Ascending aorta (tissue), 2 donors: ENCODE results near the gene FIG4. TPM values are rescaled to one million over a fixed set of nuclear protein-coding genes. Genes with fewer than 3 reads are reported as not detected.

Experiments
- DNase-seq, 2 donors: peaks; one replicate each; pipeline ENCODE4 v3.0.0-alpha.2; 2019; ENCODE audit warnings: low spot score in 2 of 2
- H3K27ac ChIP-seq, 2 donors: fragments of 200-600 bp; sonication (generic); one replicate each; pipeline ENCODE4 v1.5.1; 2016 to 2017; ENCODE audit warnings: mild to moderate bottlenecking in 1 of 2
- H3K27me3 ChIP-seq: fragments of 200-600 bp; sonication (generic); one replicate; pipeline ENCODE4 v1.5.1; 2017
- H3K36me3 ChIP-seq, 2 donors: fragments of 200-600 bp; sonication (generic); one replicate each; pipeline ENCODE4 v1.5.1; 2016
- H3K4me1 ChIP-seq, 2 donors: fragments of 200-600 bp; sonication (generic); one replicate each; pipeline ENCODE4 v1.5.1; 2016 to 2017; ENCODE audit warnings: mild to moderate bottlenecking in 1 of 2
- H3K4me3 ChIP-seq, 2 donors: fragments of 200-600 bp; sonication (generic); one replicate each; pipeline ENCODE4 v1.5.1; 2016 to 2017; ENCODE audit warnings: mild to moderate bottlenecking in 1 of 2
- H3K9me3 ChIP-seq, 2 donors: fragments of 200-600 bp; sonication (generic); one replicate each; pipeline ENCODE4 v1.5.1; 2016
- CTCF ChIP-seq, 3 experiments: fragments of 200-600 bp in 2 of 3; fragments of 450-650 bp in 1 of 3; sonication (generic) in 2 of 3; IDR thresholded peaks; one replicate each; pipeline ENCODE4 v1.5.1; 2016 to 2019; ENCODE audit warnings: antibody characterized with exemption in 3 of 3, mild to moderate bottlenecking in 1 of 3, moderate library complexity in 1 of 3
- intact Hi-C: fragments of 100-400 bp; cut with DNase I; formaldehyde crosslinking; loops from one replicate; pipeline ENCODE4 v1.15.1; 2023
- total RNA-seq: library from RNA; depleted of rRNA; stranded (reverse); fragments of >200 nt; gene quantifications from one replicate; pipeline ENCODE4 v1.1.0, GENCODE V29; 2016

Gene FIG4
- total RNA-seq, 1 donor from 2014 or later = 27.9 TPM

- H3K4me3 ChIP-seq = no peak overlapping the region
- intact Hi-C loops = no loop called here
- no peaks in the 10 kb centered on the region for H3K27me3 ChIP-seq
- no peaks in the 10 kb centered on the region for H3K36me3 ChIP-seq
- H3K27ac ChIP-seq = no peak overlapping the region
- no peaks in the 10 kb centered on the region for H3K9me3 ChIP-seq
- no peak for DNase-seq
- no peaks in the 10 kb centered on the region for H3K4me1 ChIP-seq
- no peak for TF ChIP-seq CTCF (IDR thresholded peaks at IDR 0.05)
Observed at GRCh38 chr6:109808837-109809236, 117.7 kb downstream of the FIG4 start.

- no peaks in the 10 kb centered on the region for H3K4me1 ChIP-seq
- H3K4me3 ChIP-seq = no peak overlapping the region
- H3K36me3 ChIP-seq = peaks cover 5 to 9% of the 10 kb centered on the region in 2 donors
- intact Hi-C loops = no loop called here
- H3K27me3 ChIP-seq = no peaks in the 10 kb centered on the region
- no peak overlapping the region for H3K27ac ChIP-seq
- H3K9me3 ChIP-seq = no peaks in the 10 kb centered on the region
- DNase-seq = no peak
- no peak for TF ChIP-seq CTCF (IDR thresholded peaks at IDR 0.05)
Observed at GRCh38 chr6:109815054-109815453, 124.0 kb downstream of the FIG4 start.

GRCh38 chr6:109816452-109817374 is 125.6 kb downstream of the FIG4 start:
- TF ChIP-seq CTCF (IDR thresholded peaks at IDR 0.05) = no peak
- Histone ChIP-seq H3K27me3 (no peaks in the 10 kb centered on the region), H3K4me3 (no peak overlapping the region), H3K9me3 (no peaks in the 10 kb centered on the region), H3K27ac (no peak overlapping the region), H3K4me1 (no peaks in the 10 kb centered on the region), H3K36me3 (peaks cover 5 to 10% of the 10 kb centered on the region in 2 donors)
- intact Hi-C loops = no loop called here
- DNase-seq = no peak

GRCh38 chr6:109820706-109821350 is 129.7 kb downstream of the FIG4 start:
- H3K4me3 ChIP-seq = no peak overlapping the region
- no peaks in the 10 kb centered on the region for H3K9me3 ChIP-seq
- intact Hi-C loops = no loop called here
- H3K27ac ChIP-seq = no peak overlapping the region
- peaks cover 6 to 23% of the 10 kb centered on the region in 2 donors for H3K36me3 ChIP-seq
- no peaks in the 10 kb centered on the region for H3K4me1 ChIP-seq
- no peak for TF ChIP-seq CTCF (IDR thresholded peaks at IDR 0.05)
- DNase-seq = no peak
- H3K27me3 ChIP-seq = no peaks in the 10 kb centered on the region

GRCh38 chr6:109821428-109821827 is 130.3 kb downstream of the FIG4 start:
- intact Hi-C loops = no loop called here
- H3K4me1 ChIP-seq = no peaks in the 10 kb centered on the region
- no peak overlapping the region for H3K4me3 ChIP-seq
- H3K27ac ChIP-seq = no peak overlapping the region
- no peaks in the 10 kb centered on the region for H3K9me3 ChIP-seq
- H3K27me3 ChIP-seq = no peaks in the 10 kb centered on the region
- no peak for DNase-seq
- H3K36me3 ChIP-seq = peaks cover 5 to 29% of the 10 kb centered on the region in 2 donors
- no peak for TF ChIP-seq CTCF (IDR thresholded peaks at IDR 0.05)
